HepG2 (cell line): ENCODE results near the gene DNAJC15. TPM values are rescaled to one million over a fixed set of nuclear protein-coding genes. Genes with fewer than 3 reads are reported as not detected.

ENCODE experiments used
- ATAC-seq: fragments of 200-7000 bp; cut with Tn5 transposase; 3 replicates; pipeline ENCODE4 v1.9.1; 2020; ENCODE audit warnings: mild to moderate bottlenecking, moderate library complexity
- BruUV-seq: library from RNA; stranded (reverse); fragments of 400-500 nt; replicated peaks from 2 replicates; lab custom pipeline; 2021; lab: Mats Ljungman, UMichigan
- CTCF ChIA-PET: fragments of 300-600 bp; formaldehyde crosslinking; extraction: SDS; loops from one replicate; lab custom pipeline; 2021; ENCODE audit warnings: low total read pairs, inconsistent platforms, low intra/inter-chr PET ratio; lab: Yijun Ruan, JAX
- POLR2A ChIA-PET: fragments of 350-600 bp; sonication (Branson Sonifier 250); formaldehyde crosslinking; loops from one replicate; lab custom pipeline; 2020; ENCODE audit warnings: antibody characterized with exemption, inconsistent platforms; lab: Yijun Ruan, JAX
- DNase-seq: peaks from one replicate; pipeline ENCODE4 v3.0.0-alpha.2; 2015; ENCODE audit warnings: low spot score
- FAIRE-seq: peaks from 3 replicates; lab custom pipeline; 2011; peaks lifted over from hg19 to GRCh38; lab: Jason Lieb, UNC
- H2AFZ ChIP-seq: one replicate; pipeline ENCODE4 v1.6.1; 2011; ENCODE audit warnings: low read length, inconsistent platforms
- H3K27ac ChIP-seq: fragments of 300-600 bp; 3 replicates; pipeline ENCODE4 v1.8.0; 2011; ENCODE audit warnings: mixed run types, mild to moderate bottlenecking, mixed read lengths, low read length, inconsistent platforms; ENCODE audit not compliant: insufficient read depth; ENCODE audit errors: extremely low read length
- H3K27me3 ChIP-seq, 2 experiments: fragments of 200-600 bp in 1 of 2; 2 replicates in 1 of 2; 3 replicates in 1 of 2; pipeline versions ENCODE4 v1.6.0 to v1.8.0; 2011; ENCODE audit warnings: low read length in 2 of 2, mild to moderate bottlenecking in 2 of 2, moderate library complexity in 2 of 2, inconsistent platforms in 1 of 2; ENCODE audit not compliant: insufficient read depth in 2 of 2, control insufficient read depth in 1 of 2
- H3K36me3 ChIP-seq, 2 experiments: fragments of 200-600 bp in 1 of 2; replicated peaks in 1 of 2; 2 replicates in 1 of 2; 3 replicates in 1 of 2; pipeline versions ENCODE4 v1.5.1 to v1.8.0; 2011; ENCODE audit warnings: low read length in 2 of 2, inconsistent platforms in 1 of 2; ENCODE audit not compliant: insufficient read depth in 2 of 2, control insufficient read depth in 1 of 2
- H3K4me1 ChIP-seq: 2 replicates; pipeline ENCODE4 v1.5.1; 2012; ENCODE audit warnings: low read length, inconsistent platforms; ENCODE audit not compliant: insufficient read depth
- H3K4me2 ChIP-seq: 2 replicates; pipeline ENCODE4 v1.6.0; 2011; ENCODE audit warnings: low read depth, low read length, inconsistent platforms
- H3K4me3 ChIP-seq, 3 experiments: fragments of 200-600 bp in 1 of 3; sonication (generic), shearing (Covaris generic) in 1 of 3; replicated peaks in 1 of 3; 2 replicates each; pipeline ENCODE4 v1.5.1; 2011 to 2016; ENCODE audit warnings: low read length in 3 of 3, inconsistent platforms in 2 of 3, low read depth in 2 of 3, mild to moderate bottlenecking in 2 of 3, control low read depth in 1 of 3, mixed read lengths in 1 of 3; ENCODE audit not compliant: insufficient read depth in 1 of 3
- H3K79me2 ChIP-seq: one replicate; pipeline ENCODE4 v1.6.1; 2011; ENCODE audit warnings: low read length, inconsistent platforms; ENCODE audit not compliant: insufficient read depth
- H3K9ac ChIP-seq: 2 replicates; pipeline ENCODE4 v1.6.0; 2011; ENCODE audit warnings: mild to moderate bottlenecking, low read depth, low read length, inconsistent platforms; ENCODE audit not compliant: insufficient read depth
- H3K9me3 ChIP-seq: 2 replicates; pipeline ENCODE4 v1.5.1; 2012; ENCODE audit warnings: mild to moderate bottlenecking, low read length
- H4K20me1 ChIP-seq: 2 replicates; pipeline ENCODE4 v1.6.0; 2011; ENCODE audit warnings: inconsistent platforms, mild to moderate bottlenecking, low read length, moderate library complexity; ENCODE audit not compliant: insufficient read depth
- MEF2D ChIP-seq: sonication (generic); formaldehyde crosslinking; IDR thresholded peaks from 2 replicates; pipeline ENCODE4 v1.5.1; 2020; ENCODE audit warnings: mild to moderate bottlenecking, missing genetic modification reagents
- NFYC ChIP-seq: IDR thresholded peaks from 2 replicates; pipeline ENCODE4 v1.6.1; 2016; ENCODE audit warnings: missing genetic modification reagents, missing compliant biosample characterization
- PRDM10 ChIP-seq: sonication (generic); formaldehyde crosslinking; IDR thresholded peaks from 2 replicates; pipeline ENCODE4 v1.4.0; 2020; ENCODE audit warnings: low read depth, missing genetic modification reagents
- TMF1 ChIP-seq: sonication (generic); formaldehyde crosslinking; IDR thresholded peaks from 2 replicates; pipeline ENCODE4 v1.8.1; 2022; ENCODE audit warnings: low read depth, missing genetic modification reagents
- ZNF460 ChIP-seq: sonication (generic); formaldehyde crosslinking; IDR thresholded peaks from 2 replicates; pipeline ENCODE4 v1.5.1; 2020; ENCODE audit warnings: missing genetic modification reagents, mild to moderate bottlenecking, borderline replicate concordance
- ZNF709 ChIP-seq: sonication (generic); formaldehyde crosslinking; IDR thresholded peaks from 2 replicates; pipeline ENCODE4 v1.5.0; 2020; ENCODE audit warnings: mild to moderate bottlenecking, missing genetic modification reagents
- ZNF724P ChIP-seq: sonication (generic); formaldehyde crosslinking; IDR thresholded peaks from 2 replicates; pipeline ENCODE4 v1.8.0; 2022; ENCODE audit warnings: missing genetic modification reagents, borderline replicate concordance
- WGBS: methylation state at CpG from one replicate; pipeline ENCODE4 v1.1.6; 2017; ENCODE audit warnings: low lambda C conversion rate; 5-methylcytosine and 5-hydroxymethylcytosine counted together
- in situ Hi-C: cut with HindIII; loops from 2 replicates; pipeline ENCODE4 v1.10.0; 2017; ENCODE audit warnings: low pct_unique_long_range_greater_than_20kb; ENCODE audit not compliant: extremely low pct_ligation_motif_present
- intact Hi-C: fragments of 100-400 bp; cut with micrococcal nuclease; formaldehyde crosslinking; loops from one replicate; pipeline ENCODE4 v1.10.0; 2022; ENCODE audit not compliant: unreplicated experiment
- polyA plus RNA-seq, 8 experiments: library from polyadenylated mRNA; depleted of rRNA in 3 of 8; stranded (reverse) in 7 of 8; unstranded in 1 of 8; fragments of >200 nt; fragmentation: Illumina TruSeq in 4 of 8; extraction: Trizol in 4 of 8; gene quantifications; 2 replicates each; pipeline versions ENCODE4 v1.2.1 to v1.2.3, GENCODE V29; 2011 to 2016; ENCODE audit warnings: low read depth in 4 of 8, missing spikeins in 1 of 8, mixed read lengths in 1 of 8; ENCODE audit not compliant: insufficient read depth in 1 of 8
- total RNA-seq, 5 experiments: library from RNA; depleted of rRNA; stranded (reverse); fragments of >200 nt; fragmentation: Illumina TruSeq; extraction: Trizol; gene quantifications; 2 replicates each; pipeline ENCODE4 v1.2.3, GENCODE V29; 2016; ENCODE audit warnings: low read depth in 1 of 5

Gene DNAJC15
- total and polyA plus RNA-seq, 2 of the 13 experiments (the other 11 are each of a cell fraction or from before 2014, with no cell fraction given) = 23.0 to 31.9 TPM

DNA sequence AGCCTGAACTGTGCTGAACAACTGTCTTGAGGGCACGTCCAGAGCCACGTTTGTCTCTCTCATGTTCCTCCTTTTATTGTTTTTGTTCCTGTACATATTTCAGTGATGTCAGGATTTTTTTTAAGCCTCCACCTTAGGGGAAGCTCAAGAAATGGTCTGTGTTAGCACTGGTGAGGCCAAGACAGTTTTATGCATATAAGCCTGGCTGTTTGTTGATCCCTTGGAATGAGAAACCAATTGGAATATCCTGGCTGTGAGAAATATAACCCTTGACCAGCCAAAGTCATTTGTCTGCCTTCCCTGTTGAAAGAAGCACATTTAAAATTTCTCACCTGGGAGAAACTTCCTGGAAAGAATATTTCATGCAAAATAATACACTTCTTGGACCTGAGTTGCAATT, 115.8 kb downstream of the DNAJC15 start:
- H3K4me2 ChIP-seq = no peak overlapping the region
- TF ChIP-seq ZNF460 (no peak), NFYC (CRISPR knock-in tag) (no peak), TMF1 (no peak), PRDM10 (CRISPR knock-in tag) (no peak), MEF2D (CRISPR knock-in tag) (no peak), ZNF709 (CRISPR knock-in tag) (no peak), ZNF724P (CRISPR knock-in tag) (no peak)
- DNase-seq = no peak
- ATAC-seq = no peak
- intact Hi-C loops (no loop called here), in situ Hi-C loops (loop anchor here (25.0 kb wide), 1 partner anchor 552 kb away; no protein-coding TSS in a partner anchor)
- H3K9me3 ChIP-seq = no peaks in the 10 kb centered on the region
- H3K27me3 ChIP-seq = no peaks in the 10 kb centered on the region; a peak in 1 of 5 replicates
- no peaks in the 10 kb centered on the region for H3K79me2 ChIP-seq
- FAIRE-seq = no peak
- no peak overlapping the region for H2AFZ ChIP-seq
- ChIA-PET POLR2A (no interaction called here), CTCF (no interaction called here)
- H3K4me1 ChIP-seq = no peaks in the 10 kb centered on the region
- no TSS peak for BruUV-seq
- WGBS = 18% methylated on average over 2 of the region's 2 CpGs
- H4K20me1 ChIP-seq = no peaks in the 10 kb centered on the region
- no peaks in the 10 kb centered on the region for H3K36me3 ChIP-seq
- no peak overlapping the region for H3K9ac ChIP-seq
- H3K27ac ChIP-seq = no peak overlapping the region
- H3K4me3 ChIP-seq = no peak overlapping the region
